ENCODE data around the gene ZFAND2A.

- TF ChIP-seq, protein P1, sequence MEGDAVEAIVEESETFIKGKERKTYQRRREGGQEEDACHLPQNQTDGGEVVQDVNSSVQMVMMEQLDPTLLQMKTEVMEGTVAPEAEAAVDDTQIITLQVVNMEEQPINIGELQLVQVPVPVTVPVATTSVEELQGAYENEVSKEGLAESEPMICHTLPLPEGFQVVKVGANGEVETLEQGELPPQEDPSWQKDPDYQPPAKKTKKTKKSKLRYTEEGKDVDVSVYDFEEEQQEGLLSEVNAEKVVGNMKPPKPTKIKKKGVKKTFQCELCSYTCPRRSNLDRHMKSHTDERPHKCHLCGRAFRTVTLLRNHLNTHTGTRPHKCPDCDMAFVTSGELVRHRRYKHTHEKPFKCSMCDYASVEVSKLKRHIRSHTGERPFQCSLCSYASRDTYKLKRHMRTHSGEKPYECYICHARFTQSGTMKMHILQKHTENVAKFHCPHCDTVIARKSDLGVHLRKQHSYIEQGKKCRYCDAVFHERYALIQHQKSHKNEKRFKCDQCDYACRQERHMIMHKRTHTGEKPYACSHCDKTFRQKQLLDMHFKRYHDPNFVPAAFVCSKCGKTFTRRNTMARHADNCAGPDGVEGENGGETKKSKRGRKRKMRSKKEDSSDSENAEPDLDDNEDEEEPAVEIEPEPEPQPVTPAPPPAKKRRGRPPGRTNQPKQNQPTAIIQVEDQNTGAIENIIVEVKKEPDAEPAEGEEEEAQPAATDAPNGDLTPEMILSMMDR (IDR thresholded peaks at IDR 0.05) = no peak
- TF ChIP-seq POLR2A (IDR thresholded peaks at IDR 0.05) = no peak
Measured at GRCh38 chr7:1164436-1164835, 4.4 kb upstream of the ZFAND2A start.

Measured in esophagus squamous epithelium (tissue), 4 donors.